Mammary epithelial cell (primary cell): ENCODE measurements around the gene HPCAL1.
"Not testable (repeated sequence)": the region's sequence is repeated elsewhere in the genome, so short reads cannot be mapped to it uniquely, and the experiment has no call there.

Experiments
- CTCF ChIP-seq, 2 donors: IDR thresholded peaks in 1 of 2; conservative IDR thresholded peaks in 1 of 2; 2 replicates each; pipeline ENCODE4 v1.5.1; 2011 to 2012; ENCODE audit warnings: inconsistent platforms in 2 of 2, low read length in 2 of 2, mild to moderate bottlenecking in 2 of 2, control low read depth in 1 of 2, low read depth in 1 of 2; ENCODE audit not compliant: insufficient read depth in 1 of 2; ENCODE audit errors: extremely low read depth in 1 of 2
- EZH2 ChIP-seq: IDR thresholded peaks from 2 replicates; pipeline ENCODE4 v1.6.1; 2012; ENCODE audit warnings: low read length, inconsistent platforms, borderline replicate concordance

GRCh38 chr2:10295649-10296048, 7.1 kb upstream of the HPCAL1 start:
- not testable (repeated sequence) for TF ChIP-seq CTCF (conservative IDR thresholded peaks at IDR 0.05 in 1 of 2, IDR thresholded peaks at IDR 0.05 in 1 of 2; ENCODE audit: extremely low read depth in 1 of 2, insufficient read depth in 1 of 2, low read depth in 1 of 2, low read length in 2 of 2); EZH2
